Endothelial cell of umbilical vein (primary cell): ENCODE measurements around the gene VSTM2B.

Source experiments
- EZH2 ChIP-seq: IDR thresholded peaks from 2 replicates; pipeline ENCODE4 v1.6.1; 2012; ENCODE audit warnings: borderline replicate concordance, low read depth, mild to moderate bottlenecking, moderate library complexity, low read length, inconsistent platforms; ENCODE audit not compliant: severe bottlenecking
- GATA2 ChIP-seq: IDR thresholded peaks from 2 replicates; pipeline ENCODE4 v1.7.0; 2011; ENCODE audit warnings: low read depth, mild to moderate bottlenecking, moderate library complexity, mixed read lengths, low read length; ENCODE audit not compliant: insufficient read length, insufficient read depth
- JUN ChIP-seq: IDR thresholded peaks from 2 replicates; pipeline ENCODE4 v1.6.1; 2011; ENCODE audit warnings: borderline replicate concordance, low read depth; ENCODE audit not compliant: insufficient read length, insufficient read depth
- POLR2A ChIP-seq: IDR thresholded peaks from 2 replicates; pipeline ENCODE4 v1.6.1; 2012; ENCODE audit warnings: low read depth, mild to moderate bottlenecking, control low read depth, low read length
- POLR2AphosphoS5 ChIP-seq: IDR thresholded peaks from 2 replicates; pipeline ENCODE4 v1.6.1; 2012; ENCODE audit warnings: low read depth, mild to moderate bottlenecking, control low read depth, low read length, moderate library complexity; ENCODE audit not compliant: insufficient read depth
- TF ChIP-seq, protein P1 (sequence below), 2 donors: IDR thresholded peaks; 1 replicate in 1 of 2; 2 replicates in 1 of 2; pipeline ENCODE4 v1.5.1; 2011; ENCODE audit warnings: low read length in 2 of 2, mild to moderate bottlenecking in 2 of 2, moderate library complexity in 2 of 2, control low read depth in 1 of 2, inconsistent platforms in 1 of 2, low read depth in 1 of 2; ENCODE audit not compliant: insufficient read depth in 1 of 2; ENCODE audit errors: extremely low read depth in 1 of 2
- TF ChIP-seq, protein P2 (sequence below): IDR thresholded peaks from 2 replicates; pipeline ENCODE4 v1.6.1; 2011; ENCODE audit not compliant: insufficient read depth, insufficient read length

DNA sequence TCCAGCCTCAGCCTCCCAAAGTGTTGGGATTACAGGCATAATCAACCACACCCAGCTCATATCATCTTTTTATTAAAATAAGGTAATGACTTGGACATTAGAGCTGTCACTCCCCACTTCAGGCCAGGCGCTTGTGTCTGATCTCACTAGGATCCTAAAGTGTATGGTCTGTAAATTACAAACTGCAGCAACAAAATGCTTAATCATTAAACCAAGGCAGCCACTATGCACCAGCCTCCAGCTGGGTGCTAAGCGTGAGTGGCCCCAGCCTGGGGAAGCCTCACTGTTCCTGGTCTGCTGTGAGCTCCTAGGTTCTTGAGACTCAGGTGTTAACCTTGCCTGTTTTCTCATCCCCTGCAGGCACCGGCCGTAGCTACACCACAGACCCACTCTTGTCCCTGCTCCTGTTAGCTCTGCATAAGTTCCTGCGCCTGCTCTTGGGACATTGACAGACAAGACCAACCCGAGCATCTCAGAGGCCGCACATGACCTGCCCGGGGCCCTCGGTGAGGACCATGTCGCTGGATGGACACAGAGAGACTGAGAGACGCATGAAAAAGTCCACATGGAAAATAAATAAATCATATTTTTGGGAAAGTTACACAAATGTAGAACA, 37.8 kb downstream of the VSTM2B start:
- TF ChIP-seq, protein P1, sequence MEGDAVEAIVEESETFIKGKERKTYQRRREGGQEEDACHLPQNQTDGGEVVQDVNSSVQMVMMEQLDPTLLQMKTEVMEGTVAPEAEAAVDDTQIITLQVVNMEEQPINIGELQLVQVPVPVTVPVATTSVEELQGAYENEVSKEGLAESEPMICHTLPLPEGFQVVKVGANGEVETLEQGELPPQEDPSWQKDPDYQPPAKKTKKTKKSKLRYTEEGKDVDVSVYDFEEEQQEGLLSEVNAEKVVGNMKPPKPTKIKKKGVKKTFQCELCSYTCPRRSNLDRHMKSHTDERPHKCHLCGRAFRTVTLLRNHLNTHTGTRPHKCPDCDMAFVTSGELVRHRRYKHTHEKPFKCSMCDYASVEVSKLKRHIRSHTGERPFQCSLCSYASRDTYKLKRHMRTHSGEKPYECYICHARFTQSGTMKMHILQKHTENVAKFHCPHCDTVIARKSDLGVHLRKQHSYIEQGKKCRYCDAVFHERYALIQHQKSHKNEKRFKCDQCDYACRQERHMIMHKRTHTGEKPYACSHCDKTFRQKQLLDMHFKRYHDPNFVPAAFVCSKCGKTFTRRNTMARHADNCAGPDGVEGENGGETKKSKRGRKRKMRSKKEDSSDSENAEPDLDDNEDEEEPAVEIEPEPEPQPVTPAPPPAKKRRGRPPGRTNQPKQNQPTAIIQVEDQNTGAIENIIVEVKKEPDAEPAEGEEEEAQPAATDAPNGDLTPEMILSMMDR (IDR thresholded peaks at IDR 0.05; ENCODE audit: extremely low read depth in 1 of 2, insufficient read depth in 1 of 2, low read depth in 1 of 2, low read length in 2 of 2): no peak
- TF ChIP-seq EZH2: no peak
- TF ChIP-seq, protein P2, sequence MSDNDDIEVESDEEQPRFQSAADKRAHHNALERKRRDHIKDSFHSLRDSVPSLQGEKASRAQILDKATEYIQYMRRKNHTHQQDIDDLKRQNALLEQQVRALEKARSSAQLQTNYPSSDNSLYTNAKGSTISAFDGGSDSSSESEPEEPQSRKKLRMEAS: no peak
- no peak for TF ChIP-seq POLR2A
- no peak for TF ChIP-seq POLR2AphosphoS5
- no peak for TF ChIP-seq JUN
- no peak for TF ChIP-seq GATA2
